Heart left ventricle (tissue), 16 donors: ENCODE measurements around the gene SERPINB10. TPM values are rescaled to one million over a fixed set of nuclear protein-coding genes. Genes with fewer than 3 reads are reported as not detected.

Source experiments
- ATAC-seq, 4 donors: fragments of 200-7000 bp; cut with Tn5 transposase; one replicate each; pipeline ENCODE4 v1.9.1; 2020 to 2022; ENCODE audit warnings: moderate library complexity in 4 of 4, mild to moderate bottlenecking in 3 of 4, moderate number of reproducible peaks in 1 of 4
- DNase-seq, 5 donors: peaks; one replicate each; pipeline ENCODE4 v3.0.0-alpha.2; 2020
- H3K27ac ChIP-seq, 12 donors: fragments of 200-600 bp; sonication (generic) in 4 of 12; one replicate each; pipeline versions ENCODE4 v1.5.0 to v1.8.0; 2016 to 2022; ENCODE audit warnings: mild to moderate bottlenecking in 2 of 12
- H3K27me3 ChIP-seq, 9 donors: fragments of 200-600 bp; sonication (generic) in 2 of 9; one replicate each; pipeline versions ENCODE4 v1.5.1 to v1.8.0; 2016 to 2022; ENCODE audit warnings: mild to moderate bottlenecking in 3 of 9
- H3K36me3 ChIP-seq, 9 donors: fragments of 200-600 bp; sonication (generic) in 2 of 9; one replicate each; pipeline versions ENCODE4 v1.5.0 to v1.8.0; 2018 to 2022; ENCODE audit warnings: mild to moderate bottlenecking in 2 of 9
- H3K4me1 ChIP-seq, 12 donors: fragments of 200-600 bp; sonication (generic) in 4 of 12; one replicate each; pipeline versions ENCODE4 v1.5.0 to v1.8.0; 2016 to 2022; ENCODE audit warnings: mild to moderate bottlenecking in 3 of 12
- H3K4me3 ChIP-seq, 12 donors: fragments of 200-600 bp; sonication (generic) in 4 of 12; one replicate each; pipeline versions ENCODE4 v1.5.0 to v1.8.0; 2017 to 2022; ENCODE audit warnings: mild to moderate bottlenecking in 9 of 12, moderate library complexity in 4 of 12
- H3K9me3 ChIP-seq, 12 donors: fragments of 200-600 bp; sonication (generic) in 4 of 12; one replicate each; pipeline versions ENCODE4 v1.5.0 to v1.8.0; 2016 to 2022; ENCODE audit warnings: mild to moderate bottlenecking in 1 of 12
- POLR2A ChIP-seq, 2 donors: fragments of 450-650 bp; IDR thresholded peaks; one replicate each; pipeline ENCODE4 v1.6.1; 2017; ENCODE audit warnings: antibody characterized with exemption in 2 of 2, mild to moderate bottlenecking in 2 of 2, moderate library complexity in 2 of 2
- WGBS, 4 donors: extraction: QIAGEN DNeasy Blood & Tissue Kit in 2 of 4; methylation state at CpG; one replicate each; pipeline versions ENCODE4 v1.1.5 to v1.1.7; 2013 to 2018; 5-methylcytosine and 5-hydroxymethylcytosine counted together
- intact Hi-C, 10 donors: fragments of 100-400 bp; cut with DNase I; formaldehyde crosslinking; loops; one replicate each; pipeline versions ENCODE4 v1.11.1 to v1.14.2; 2022
- polyA plus RNA-seq, 2 donors: library from polyadenylated mRNA; stranded (reverse); fragments of 200-250 nt; gene quantifications; one replicate each; pipeline ENCODE4 v1.2.3, GENCODE V29; 2013
- total RNA-seq, 9 donors: library from RNA; depleted of rRNA in 2 of 9; stranded (reverse); fragments of >200 nt in 2 of 9; fragmentation: NEBNext Ultra II Directional in 3 of 9; extraction: Animal tissue kit (Norgen Biotek cat#: 25700) in 3 of 9; gene quantifications; one replicate each; pipeline versions ENCODE4 v1.1.0 to v1.2.4, GENCODE V29; 2016 to 2023
- TF ChIP-seq, protein P1 (sequence below), 12 donors: fragments of 200-600 bp; sonication (generic) in 4 of 12; IDR thresholded peaks; one replicate each; pipeline versions ENCODE4 v1.5.0 to v1.8.0; 2018 to 2022; ENCODE audit warnings: antibody characterized with exemption in 12 of 12, mild to moderate bottlenecking in 5 of 12
- donor health status: ischemic (EF 13 %, LVEDD 7.1; RV severe dilation, severe dysfunction).
- donor health status: healthy with polysubstance abuse.
- donor health status: DM: no; HTN: yes; CAD: no.
- donor health status: DM: no; HTN: no; CAD: no.
- donor health status: ischemic (EF 25% LVEDD 6.9; RV normal size, moderate dysfunction).
- donor health status: ischemic (EF 25% LVEDD 5.7; RV mildly dilated, moderate dysfunction).
- donor health status: healthy.
- donor health status: DM: yes; HTN: yes; CAD: no.
- donor health status: ischemic (EF 35%, LVEDD 5.7; RV mildly dilated, moderate dysfunction).
- donor health status: nonischemic (EF 11% LVEDD 7.7; RV severe dilation, severe dysfunction).
- donor health status: DM: yes; HTN: yes; CAD: no.
- donor health status: PGD.
- donor health status: ischemic (EF 29% LVEDD 5.4; RV normal size, mild dysfunction).
- donor health status: nonischemic (EF 23%, LVEDD 6.1; RV moderate dilation, normal function).

The SERPINB10 gene
- total and polyA plus RNA-seq, 11 donors: 0.20 TPM; not detected in 10

GRCh38 chr18:63871836-63872235, 35.9 kb upstream of the SERPINB10 start:
- ATAC-seq (no peak), DNase-seq (no peak)
- peaks cover 0 to 4% (median 0%) of the 10 kb centered on the region in 9 donors for H3K27me3 ChIP-seq
- 43 to 71% (median 60%) methylated on average over 1 of the region's 1 CpG for WGBS, 4 donors
- no peaks in the 10 kb centered on the region for H3K36me3 ChIP-seq
- H3K4me3 ChIP-seq: no peak overlapping the region
- H3K27ac ChIP-seq: no peak overlapping the region
- no peaks in the 10 kb centered on the region for H3K9me3 ChIP-seq
- no peaks in the 10 kb centered on the region for H3K4me1 ChIP-seq
- intact Hi-C loops: no loop called here
- TF ChIP-seq, protein P1, sequence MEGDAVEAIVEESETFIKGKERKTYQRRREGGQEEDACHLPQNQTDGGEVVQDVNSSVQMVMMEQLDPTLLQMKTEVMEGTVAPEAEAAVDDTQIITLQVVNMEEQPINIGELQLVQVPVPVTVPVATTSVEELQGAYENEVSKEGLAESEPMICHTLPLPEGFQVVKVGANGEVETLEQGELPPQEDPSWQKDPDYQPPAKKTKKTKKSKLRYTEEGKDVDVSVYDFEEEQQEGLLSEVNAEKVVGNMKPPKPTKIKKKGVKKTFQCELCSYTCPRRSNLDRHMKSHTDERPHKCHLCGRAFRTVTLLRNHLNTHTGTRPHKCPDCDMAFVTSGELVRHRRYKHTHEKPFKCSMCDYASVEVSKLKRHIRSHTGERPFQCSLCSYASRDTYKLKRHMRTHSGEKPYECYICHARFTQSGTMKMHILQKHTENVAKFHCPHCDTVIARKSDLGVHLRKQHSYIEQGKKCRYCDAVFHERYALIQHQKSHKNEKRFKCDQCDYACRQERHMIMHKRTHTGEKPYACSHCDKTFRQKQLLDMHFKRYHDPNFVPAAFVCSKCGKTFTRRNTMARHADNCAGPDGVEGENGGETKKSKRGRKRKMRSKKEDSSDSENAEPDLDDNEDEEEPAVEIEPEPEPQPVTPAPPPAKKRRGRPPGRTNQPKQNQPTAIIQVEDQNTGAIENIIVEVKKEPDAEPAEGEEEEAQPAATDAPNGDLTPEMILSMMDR (IDR thresholded peaks at IDR 0.05): no peak
- TF ChIP-seq POLR2A (IDR thresholded peaks at IDR 0.05): no peak

GRCh38 chr18:63872586-63872985, 35.2 kb upstream of the SERPINB10 start:
- TF ChIP-seq POLR2A (IDR thresholded peaks at IDR 0.05): no peak
- TF ChIP-seq, protein P1 (IDR thresholded peaks at IDR 0.05): no peak
- intact Hi-C loops: no loop called here

DNA sequence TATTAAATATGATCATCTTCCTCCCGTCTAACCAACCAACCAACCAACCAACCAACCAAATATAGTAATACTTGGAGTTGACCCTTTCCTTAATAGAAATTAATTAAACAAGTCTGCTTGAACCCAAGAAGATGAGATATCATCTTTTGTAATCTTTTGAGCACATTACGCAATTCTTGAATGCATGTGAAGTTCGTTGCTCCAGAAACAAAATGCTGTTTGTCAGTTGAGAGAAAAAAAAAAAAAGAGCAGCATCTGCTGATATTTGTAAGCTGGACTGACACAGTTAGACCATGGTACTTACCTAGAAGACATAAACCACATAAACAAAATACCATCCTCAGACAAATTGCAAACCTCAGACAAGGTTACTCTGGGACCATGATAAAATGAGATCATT, 29.4 kb upstream of the SERPINB10 start:
- Histone ChIP-seq H3K9me3 (no peaks in the 10 kb centered on the region), H3K27ac (no peak overlapping the region), H3K4me3 (no peak overlapping the region), H3K27me3 (peaks cover 0 to 2% (median 0%) of the 10 kb centered on the region in 9 donors), H3K4me1 (peaks cover 0 to 10% (median 0%) of the 10 kb centered on the region in 12 donors), H3K36me3 (no peaks in the 10 kb centered on the region)
- no peak for TF ChIP-seq POLR2A (IDR thresholded peaks at IDR 0.05)
- TF ChIP-seq, protein P1 (IDR thresholded peaks at IDR 0.05): no peak
- intact Hi-C loops: no loop called here
- ATAC-seq: no peak
- DNase-seq: no peak
- WGBS, 4 donors: 69 to 81% (median 74%) methylated on average over 3 of the region's 3 CpGs

More at GRCh38 chr18:63872586-63872985, 35.2 kb upstream of the SERPINB10 start:
- DNase-seq (no peak), ATAC-seq (no peak)
- Histone ChIP-seq H3K36me3 (no peaks in the 10 kb centered on the region), H3K4me3 (no peak overlapping the region), H3K4me1 (no peaks in the 10 kb centered on the region), H3K9me3 (no peaks in the 10 kb centered on the region), H3K27ac (no peak overlapping the region), H3K27me3 (peaks cover 0 to 4% (median 0%) of the 10 kb centered on the region in 9 donors)

GRCh38 chr18:63878925-63879324, 28.8 kb upstream of the SERPINB10 start:
- H3K9me3 ChIP-seq: no peaks in the 10 kb centered on the region
- H3K27me3 ChIP-seq: no peaks in the 10 kb centered on the region
- no peak overlapping the region for H3K4me3 ChIP-seq
- H3K27ac ChIP-seq: no peak overlapping the region
- peaks cover 0 to 10% (median 0%) of the 10 kb centered on the region in 12 donors for H3K4me1 ChIP-seq
- intact Hi-C loops: no loop called here
- 81 to 85% (median 83%) methylated on average over 4 of the region's 4 CpGs for WGBS, 4 donors
- TF ChIP-seq POLR2A (IDR thresholded peaks at IDR 0.05): no peak
- TF ChIP-seq, protein P1 (IDR thresholded peaks at IDR 0.05): no peak
- H3K36me3 ChIP-seq: no peaks in the 10 kb centered on the region
- no peak for ATAC-seq
- no peak for DNase-seq
